Measurements from ENCODE around the gene NAV2. TPM values are rescaled to one million over a fixed set of nuclear protein-coding genes. Genes with fewer than 3 reads are reported as not detected.

The NAV2 gene
- total RNA-seq, 1 donor = 0.42 TPM

- Histone ChIP-seq H3K27me3 (ENCODE audit: insufficient read depth, low read length) (no peaks in the 10 kb centered on the region), H3K9me3 (ENCODE audit: low read depth, low read length) (no peaks in the 10 kb centered on the region), H3K4me3 (ENCODE audit: low read length) (no peak overlapping the region), H3K4me1 (ENCODE audit: insufficient read depth, low read length) (no peaks in the 10 kb centered on the region)
Measured at GRCh38 chr11:19821993-19822392, 109.4 kb downstream of the NAV2 start.

GRCh38 chr11:19822531-19822930, 109.9 kb downstream of the NAV2 start:
- Histone ChIP-seq H3K4me1 (ENCODE audit: insufficient read depth, low read length) (no peaks in the 10 kb centered on the region), H3K27me3 (ENCODE audit: insufficient read depth, low read length) (no peaks in the 10 kb centered on the region), H3K9me3 (ENCODE audit: low read depth, low read length) (no peaks in the 10 kb centered on the region), H3K4me3 (ENCODE audit: low read length) (no peak overlapping the region)

- Histone ChIP-seq H3K4me1 (ENCODE audit: insufficient read depth, low read length) (no peaks in the 10 kb centered on the region), H3K4me3 (ENCODE audit: low read length) (no peak overlapping the region), H3K27me3 (ENCODE audit: insufficient read depth, low read length) (no peaks in the 10 kb centered on the region), H3K9me3 (ENCODE audit: low read depth, low read length) (no peaks in the 10 kb centered on the region)
Measured at GRCh38 chr11:19826606-19827005, 114.0 kb downstream of the NAV2 start.

- Histone ChIP-seq H3K27me3 (ENCODE audit: insufficient read depth, low read length) (no peaks in the 10 kb centered on the region), H3K4me3 (ENCODE audit: low read length) (no peak overlapping the region), H3K9me3 (ENCODE audit: low read depth, low read length) (no peaks in the 10 kb centered on the region), H3K4me1 (ENCODE audit: insufficient read depth, low read length) (no peaks in the 10 kb centered on the region)
Measured at GRCh38 chr11:19827399-19828135, 114.9 kb downstream of the NAV2 start.

GRCh38 chr11:19828382-19829108, 115.9 kb downstream of the NAV2 start:
- Histone ChIP-seq H3K27me3 (ENCODE audit: insufficient read depth, low read length) (no peaks in the 10 kb centered on the region), H3K9me3 (ENCODE audit: low read depth, low read length) (no peaks in the 10 kb centered on the region), H3K4me3 (ENCODE audit: low read length) (no peak overlapping the region), H3K4me1 (ENCODE audit: insufficient read depth, low read length) (no peaks in the 10 kb centered on the region)

- H3K27me3 ChIP-seq (ENCODE audit: insufficient read depth, low read length) = no peaks in the 10 kb centered on the region
- H3K9me3 ChIP-seq (ENCODE audit: low read depth, low read length) = no peaks in the 10 kb centered on the region
- H3K4me1 ChIP-seq (ENCODE audit: insufficient read depth, low read length) = no peaks in the 10 kb centered on the region
- H3K4me3 ChIP-seq (ENCODE audit: low read length) = no peak overlapping the region
Measured at GRCh38 chr11:19829109-19829837, 116.6 kb downstream of the NAV2 start.

GRCh38 chr11:19832086-19832750, 119.6 kb downstream of the NAV2 start:
- Histone ChIP-seq H3K4me1 (ENCODE audit: insufficient read depth, low read length) (no peaks in the 10 kb centered on the region), H3K27me3 (ENCODE audit: insufficient read depth, low read length) (no peaks in the 10 kb centered on the region), H3K9me3 (ENCODE audit: low read depth, low read length) (no peaks in the 10 kb centered on the region), H3K4me3 (ENCODE audit: low read length) (no peak overlapping the region)

GRCh38 chr11:19832901-19833300, 120.3 kb downstream of the NAV2 start:
- H3K27me3 ChIP-seq (ENCODE audit: insufficient read depth, low read length) = no peaks in the 10 kb centered on the region
- H3K4me3 ChIP-seq (ENCODE audit: low read length) = no peak overlapping the region
- no peaks in the 10 kb centered on the region for H3K4me1 ChIP-seq (ENCODE audit: insufficient read depth, low read length)
- H3K9me3 ChIP-seq (ENCODE audit: low read depth, low read length) = no peaks in the 10 kb centered on the region

GRCh38 chr11:19834771-19835170, 122.1 kb downstream of the NAV2 start:
- Histone ChIP-seq H3K4me1 (ENCODE audit: insufficient read depth, low read length) (no peaks in the 10 kb centered on the region), H3K4me3 (ENCODE audit: low read length) (no peak overlapping the region), H3K9me3 (ENCODE audit: low read depth, low read length) (no peaks in the 10 kb centered on the region), H3K27me3 (ENCODE audit: insufficient read depth, low read length) (no peaks in the 10 kb centered on the region)

- H3K9me3 ChIP-seq (ENCODE audit: low read depth, low read length) = no peaks in the 10 kb centered on the region
- H3K27me3 ChIP-seq (ENCODE audit: insufficient read depth, low read length) = no peaks in the 10 kb centered on the region
- no peaks in the 10 kb centered on the region for H3K4me1 ChIP-seq (ENCODE audit: insufficient read depth, low read length)
- no peak overlapping the region for H3K4me3 ChIP-seq (ENCODE audit: low read length)
Measured at GRCh38 chr11:19836666-19837065, 124.0 kb downstream of the NAV2 start.

GRCh38 chr11:19838994-19839768, 126.5 kb downstream of the NAV2 start:
- H3K9me3 ChIP-seq (ENCODE audit: low read depth, low read length) = no peaks in the 10 kb centered on the region
- H3K4me1 ChIP-seq (ENCODE audit: insufficient read depth, low read length) = no peaks in the 10 kb centered on the region
- no peaks in the 10 kb centered on the region for H3K27me3 ChIP-seq (ENCODE audit: insufficient read depth, low read length)
- H3K4me3 ChIP-seq (ENCODE audit: low read length) = no peak overlapping the region

GRCh38 chr11:19840961-19841360, 128.3 kb downstream of the NAV2 start:
- Histone ChIP-seq H3K4me1 (ENCODE audit: insufficient read depth, low read length) (no peaks in the 10 kb centered on the region), H3K9me3 (ENCODE audit: low read depth, low read length) (no peaks in the 10 kb centered on the region), H3K27me3 (ENCODE audit: insufficient read depth, low read length) (no peaks in the 10 kb centered on the region), H3K4me3 (ENCODE audit: low read length) (no peak overlapping the region)

GRCh38 chr11:19842505-19842904, 129.9 kb downstream of the NAV2 start:
- H3K4me3 ChIP-seq (ENCODE audit: low read length) = no peak overlapping the region
- H3K9me3 ChIP-seq (ENCODE audit: low read depth, low read length) = no peaks in the 10 kb centered on the region
- no peaks in the 10 kb centered on the region for H3K27me3 ChIP-seq (ENCODE audit: insufficient read depth, low read length)
- no peaks in the 10 kb centered on the region for H3K4me1 ChIP-seq (ENCODE audit: insufficient read depth, low read length)

- Histone ChIP-seq H3K4me1 (ENCODE audit: insufficient read depth, low read length) (no peaks in the 10 kb centered on the region), H3K4me3 (ENCODE audit: low read length) (no peak overlapping the region), H3K9me3 (ENCODE audit: low read depth, low read length) (no peaks in the 10 kb centered on the region), H3K27me3 (ENCODE audit: insufficient read depth, low read length) (no peaks in the 10 kb centered on the region)
Measured at GRCh38 chr11:19843079-19843478, 130.4 kb downstream of the NAV2 start.

All from mononuclear cell (primary cell).